DLD1 (cell line): ENCODE results near the gene EMC7.
"Not testable (repeated sequence)": the region's sequence is repeated elsewhere in the genome, so short reads cannot be mapped to it uniquely, and the experiment has no call there.

ENCODE experiments used
- in situ Hi-C: cut with HindIII; loops from 2 replicates; pipeline ENCODE4 v1.10.0; 2017; ENCODE audit warnings: low sequenced_read_pairs

EMC7 gene

DNA sequence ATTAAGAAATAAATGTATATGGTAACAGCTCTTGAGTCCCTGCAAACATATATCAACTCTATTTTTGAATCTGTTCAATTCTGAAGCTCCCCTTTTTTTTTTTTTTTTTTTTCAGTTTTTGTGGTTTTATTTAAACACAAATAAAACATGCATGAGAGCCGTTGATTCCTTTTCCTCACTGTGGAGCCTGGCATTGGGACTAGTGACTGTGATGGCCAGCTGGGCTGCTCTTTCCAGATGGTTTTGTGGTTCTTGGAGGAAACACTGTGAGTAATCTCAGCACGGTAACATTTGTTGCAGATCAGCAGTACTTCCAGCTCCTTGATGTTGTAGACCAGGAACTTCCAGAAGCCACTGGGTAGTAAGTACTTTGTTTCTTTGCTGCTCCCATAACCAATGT lies 15.9 kb downstream of the EMC7 start:
- in situ Hi-C loops: no loop called here

DNA sequence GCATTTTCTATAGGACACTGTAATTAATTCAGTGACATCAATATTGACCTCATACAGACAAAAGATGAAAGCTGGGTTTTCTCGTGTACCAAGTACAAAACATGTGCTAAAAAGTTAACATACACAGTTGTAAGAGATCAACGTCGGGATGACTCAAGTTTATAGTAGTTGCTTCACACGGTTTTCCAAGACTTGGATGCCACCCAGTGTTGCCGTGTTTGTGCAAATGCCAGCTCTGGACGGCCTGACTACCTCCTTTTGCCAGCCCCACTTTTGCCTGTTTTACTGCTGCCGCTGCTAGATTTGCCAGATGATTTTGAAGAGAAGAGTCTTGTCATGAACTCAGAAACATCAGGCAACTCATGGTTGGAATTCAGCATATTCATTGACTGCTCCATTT lies 17.6 kb downstream of the EMC7 start:
- in situ Hi-C loops: no loop called here

DNA sequence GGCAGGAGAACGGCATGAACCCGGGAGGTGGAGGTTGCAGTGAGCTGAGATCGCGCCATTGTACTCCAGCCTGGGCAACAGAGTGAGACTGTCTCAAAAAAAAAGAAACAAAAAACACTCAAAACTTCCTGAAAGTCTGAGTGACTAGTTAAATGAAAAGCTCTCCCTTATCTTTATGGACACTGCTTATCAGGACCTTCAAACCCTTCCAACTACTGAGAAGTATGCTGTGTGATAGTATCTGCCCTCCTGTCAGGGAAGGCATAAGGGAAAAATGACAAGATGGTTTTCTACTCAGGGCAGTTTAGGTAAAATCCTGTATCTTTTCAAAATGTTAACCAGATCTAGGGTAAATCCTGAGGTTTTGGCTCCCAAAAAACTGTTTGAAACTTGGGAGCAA lies 21.8 kb downstream of the EMC7 start:
- in situ Hi-C loops: no loop called here

DNA sequence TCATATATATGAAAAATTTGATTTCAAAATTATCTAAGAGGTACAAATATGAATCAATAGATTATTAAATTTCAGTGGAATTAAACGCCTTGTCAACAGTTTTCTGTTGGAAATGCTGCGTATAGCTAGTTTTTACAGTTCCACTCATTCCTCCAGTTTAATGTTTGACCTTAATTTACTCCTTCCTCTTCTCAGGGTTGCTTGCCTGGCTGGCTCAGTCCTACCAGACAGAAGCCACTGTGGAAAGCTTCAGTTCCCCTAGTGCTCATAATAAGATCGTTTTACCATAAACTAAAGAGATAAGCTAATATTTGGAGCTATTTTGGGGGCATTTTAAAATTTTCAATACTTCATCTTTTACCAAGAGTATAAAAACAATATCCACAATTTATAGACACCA lies 22.8 kb downstream of the EMC7 start:
- in situ Hi-C loops: no loop called here

GRCh38 chr15:34076785-34077184 lies 24.9 kb downstream of the EMC7 start:
- in situ Hi-C loops: no loop called here

- in situ Hi-C loops: no loop called here
Measured at GRCh38 chr15:34070003-34070402, 31.7 kb downstream of the EMC7 start.

- in situ Hi-C loops: no loop called here
Measured at GRCh38 chr15:34065941-34066340, 35.7 kb downstream of the EMC7 start.

GRCh38 chr15:34065261-34065660 lies 36.4 kb downstream of the EMC7 start:
- in situ Hi-C loops: no loop called here

- in situ Hi-C loops: no loop called here
Measured at GRCh38 chr15:34064438-34064837, 37.2 kb downstream of the EMC7 start.

GRCh38 chr15:34059946-34060345 lies 41.7 kb downstream of the EMC7 start:
- in situ Hi-C loops: no loop called here

GRCh38 chr15:34059476-34059875 lies 42.2 kb downstream of the EMC7 start:
- in situ Hi-C loops: no loop called here

GRCh38 chr15:34056911-34057310 lies 44.8 kb downstream of the EMC7 start:
- in situ Hi-C loops: no loop called here

GRCh38 chr15:34055868-34056595 lies 45.6 kb downstream of the EMC7 start:
- in situ Hi-C loops: no loop called here

DNA sequence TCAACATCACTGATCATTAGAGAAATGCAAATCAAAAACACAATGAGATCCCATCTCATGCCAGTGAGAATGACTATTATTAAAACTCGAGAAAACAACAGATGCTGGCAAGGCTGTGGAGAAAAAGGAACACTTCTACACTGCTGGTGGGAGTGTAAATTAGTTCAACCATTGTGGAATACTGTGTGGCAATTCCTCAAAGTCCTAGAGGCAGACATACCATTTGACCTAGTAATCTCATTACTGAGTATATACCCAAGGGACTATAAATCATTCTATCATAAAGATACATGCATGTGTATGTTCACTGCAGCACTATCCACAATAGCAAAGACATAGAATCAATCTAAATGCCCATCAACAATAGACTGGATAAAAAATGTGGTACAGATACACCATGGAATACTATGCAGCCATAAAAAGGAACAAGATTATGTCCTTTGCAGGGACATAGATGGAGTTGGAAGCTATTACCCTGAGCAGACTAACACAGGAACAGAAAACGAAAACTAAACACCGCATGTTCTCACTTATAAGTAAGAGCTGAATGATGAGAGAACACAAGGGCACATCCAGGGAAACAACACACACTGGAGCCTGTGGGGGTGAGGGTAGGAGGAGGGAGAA lies 47.5 kb downstream of the EMC7 start:
- in situ Hi-C loops: no loop called here

DNA sequence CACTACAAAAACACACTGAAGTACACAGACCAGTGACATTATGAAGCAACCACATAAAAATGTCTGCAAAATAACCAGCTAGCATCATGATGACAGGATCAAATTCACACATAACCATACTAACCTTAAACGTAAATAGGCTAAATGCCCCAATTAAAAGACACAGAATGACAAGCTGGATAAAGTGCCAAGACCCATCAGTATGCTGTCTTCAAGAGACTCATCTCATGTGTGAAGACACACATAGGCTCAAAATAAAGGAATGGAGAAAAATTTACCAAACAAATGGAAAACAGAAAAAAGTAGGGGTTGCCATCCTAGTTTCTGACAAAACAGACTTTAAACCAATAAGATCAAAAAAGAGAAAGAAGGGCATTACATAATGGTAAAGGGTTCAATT lies 51.3 kb downstream of the EMC7 start:
- in situ Hi-C loops: not testable (repeated sequence)

GRCh38 chr15:34049112-34049511 lies 52.5 kb downstream of the EMC7 start:
- in situ Hi-C loops: no loop called here

- in situ Hi-C loops: no loop called here
Measured at GRCh38 chr15:34047893-34048775, 53.5 kb downstream of the EMC7 start.

GRCh38 chr15:34046471-34047145 lies 55.1 kb downstream of the EMC7 start:
- in situ Hi-C loops: no loop called here

- in situ Hi-C loops: no loop called here
Measured at GRCh38 chr15:34043813-34044212, 57.8 kb downstream of the EMC7 start.

- in situ Hi-C loops: no loop called here
Measured at GRCh38 chr15:34043391-34043790, 58.3 kb downstream of the EMC7 start.

DNA sequence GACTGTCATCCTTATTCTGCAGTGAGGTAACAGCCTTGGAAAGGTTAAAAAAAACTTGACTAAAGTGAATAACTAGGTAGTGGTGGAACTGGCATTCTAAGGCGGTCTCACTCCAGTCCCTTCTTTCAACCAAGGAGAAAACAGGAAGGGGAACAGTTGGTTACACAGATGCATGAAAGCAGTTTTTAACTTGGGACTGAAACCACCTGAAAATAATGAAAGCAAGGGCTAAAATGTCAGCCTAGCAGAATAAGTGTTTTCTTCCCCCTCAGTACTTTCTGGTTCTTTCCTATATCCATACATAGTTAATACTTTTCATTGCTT lies 61.9 kb downstream of the EMC7 start:
- in situ Hi-C loops: no loop called here
